Retina (tissue), 1 donor: Measurements from ENCODE around the gene HIP1.
A peak's percentile ranks its signal among the peaks of the same experiment; 100 is the strongest.

Experiments
- DNase-seq: peaks from one replicate; pipeline ENCODE4 v3.0.0-alpha.2; 2016

The HIP1 gene

DNA sequence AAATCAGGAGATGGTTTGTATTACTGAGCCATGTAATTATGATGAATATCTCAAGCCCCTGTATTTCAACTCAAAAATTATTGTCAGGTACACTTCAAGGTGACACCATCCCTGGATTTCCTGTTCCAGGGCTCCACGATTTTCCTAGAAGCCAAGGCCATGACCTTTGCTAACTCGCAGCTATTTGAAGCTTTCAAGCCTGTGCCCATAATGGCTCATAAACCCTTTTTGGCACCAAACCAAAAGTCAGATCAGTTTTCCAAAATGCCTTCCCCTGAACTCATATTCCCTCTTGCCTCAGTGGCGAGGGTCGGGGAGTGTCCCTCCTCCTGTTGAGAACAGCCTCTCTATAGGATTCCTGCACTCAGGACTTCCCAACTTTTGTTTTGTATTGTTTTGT, 70.8 kb downstream of the HIP1 start:
- DNase-seq = no peak

- no peak for DNase-seq
Measured at GRCh38 chr7:75663302-75663907, 75.3 kb downstream of the HIP1 start.

DNA sequence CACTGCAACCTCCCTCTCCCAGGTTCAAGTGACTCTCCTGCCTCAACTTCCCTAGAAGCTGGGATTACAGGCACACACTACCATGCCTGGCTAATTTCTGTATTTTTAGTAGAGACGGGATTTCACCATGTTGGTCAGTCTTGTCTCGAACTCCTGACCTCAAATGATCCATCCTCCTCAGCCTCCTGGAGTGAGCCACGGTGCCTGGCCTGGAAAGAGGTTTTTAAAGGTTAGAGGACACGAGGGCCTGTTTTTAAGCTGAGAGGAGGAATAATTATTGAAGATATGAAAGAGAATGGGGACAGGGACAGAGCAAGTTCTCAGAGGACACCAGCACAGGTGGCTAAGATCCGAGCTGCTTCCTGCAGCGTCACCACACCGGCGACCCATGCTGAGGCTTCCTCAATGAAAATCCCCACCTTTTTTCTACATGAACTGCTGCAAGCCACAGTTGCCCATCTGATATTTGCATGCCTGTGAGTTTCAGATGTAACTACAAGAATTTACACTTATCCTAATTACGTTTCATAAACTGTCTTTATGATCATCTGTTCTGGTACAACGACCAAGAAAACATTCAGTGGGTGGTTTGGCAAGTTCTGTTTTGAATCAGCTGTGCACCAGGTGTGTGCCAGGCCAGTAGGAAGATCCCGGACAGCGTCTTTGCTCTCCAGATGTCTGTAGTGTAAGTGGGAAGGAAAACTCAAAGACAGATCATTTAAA, 76.0 kb downstream of the HIP1 start:
- DNase-seq = no peak

DNA sequence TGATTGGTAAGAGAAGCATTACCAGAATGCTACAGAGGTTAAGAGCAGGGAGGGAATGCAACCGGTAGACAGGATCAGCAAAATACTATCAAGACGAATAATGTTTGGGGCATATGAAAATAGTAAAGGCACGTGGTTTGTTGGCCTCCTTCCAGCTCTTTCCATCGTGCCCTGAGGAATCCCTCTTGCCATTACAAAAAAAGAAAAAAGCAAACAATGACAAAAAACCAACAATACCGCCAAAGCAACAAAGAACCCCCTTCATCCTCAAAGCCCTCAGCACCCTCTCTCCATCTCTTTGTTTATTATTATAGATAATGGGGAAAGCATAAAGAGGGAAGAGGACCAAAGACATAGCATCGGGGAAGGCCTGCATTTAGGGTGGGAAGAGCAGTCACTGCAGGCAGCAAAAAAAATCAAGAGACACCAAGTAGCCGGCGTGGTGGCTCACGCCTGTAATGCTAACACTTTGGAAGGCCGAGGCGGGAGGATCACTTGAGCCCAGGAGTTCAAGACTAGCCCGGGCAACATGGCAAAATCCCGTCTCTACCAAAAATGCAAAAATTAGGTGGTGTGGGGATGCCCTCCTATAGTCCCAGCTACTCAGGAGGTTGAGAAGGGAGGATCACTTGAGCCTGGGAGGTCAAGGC, 78.0 kb downstream of the HIP1 start:
- no peak for DNase-seq

DNA sequence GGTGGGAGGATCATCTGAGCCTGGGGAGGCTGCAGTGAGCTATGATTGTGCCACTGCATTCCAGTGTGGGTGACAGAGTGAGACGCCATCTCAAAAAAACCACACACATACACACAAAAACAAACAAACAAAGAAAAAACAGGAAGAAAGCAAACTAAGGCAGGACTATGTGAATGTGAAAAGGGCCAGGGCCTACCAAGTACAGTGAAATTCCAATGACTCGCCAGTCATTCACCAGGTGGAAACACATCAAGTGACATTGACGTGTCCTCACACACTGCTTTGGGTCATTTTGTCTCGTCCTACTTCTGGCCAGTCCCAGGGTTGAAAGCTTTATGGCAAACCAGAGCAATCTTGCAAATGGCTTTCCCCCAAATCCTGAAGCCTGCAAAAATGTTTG, 79.9 kb downstream of the HIP1 start:
- no peak for DNase-seq

DNA sequence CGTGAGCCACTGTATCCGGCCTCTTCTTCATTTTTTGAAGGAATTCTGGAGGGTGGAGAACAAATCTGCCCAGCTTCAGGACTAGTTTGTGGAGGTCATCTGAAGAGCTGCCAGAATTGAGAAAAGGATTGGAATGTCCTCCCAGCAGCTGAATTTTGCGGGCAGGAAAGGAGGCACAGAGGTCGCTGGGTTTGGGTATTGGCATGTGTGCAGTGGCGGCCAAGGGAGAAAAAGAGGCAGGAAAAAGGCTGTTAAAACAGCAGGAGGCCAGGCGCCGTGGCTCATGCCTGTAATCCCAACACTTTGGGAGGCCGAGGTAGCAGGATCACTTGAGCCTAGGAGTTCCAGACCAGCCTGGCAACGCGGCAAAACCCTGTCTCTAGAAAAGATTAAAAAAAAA, 80.4 kb downstream of the HIP1 start:
- DNase-seq = no peak

GRCh38 chr7:75657866-75658265, 80.9 kb downstream of the HIP1 start:
- DNase-seq = no peak

GRCh38 chr7:75656740-75657139, 82.0 kb downstream of the HIP1 start:
- no peak for DNase-seq

GRCh38 chr7:75655536-75655935, 83.2 kb downstream of the HIP1 start:
- DNase-seq = no peak

DNA sequence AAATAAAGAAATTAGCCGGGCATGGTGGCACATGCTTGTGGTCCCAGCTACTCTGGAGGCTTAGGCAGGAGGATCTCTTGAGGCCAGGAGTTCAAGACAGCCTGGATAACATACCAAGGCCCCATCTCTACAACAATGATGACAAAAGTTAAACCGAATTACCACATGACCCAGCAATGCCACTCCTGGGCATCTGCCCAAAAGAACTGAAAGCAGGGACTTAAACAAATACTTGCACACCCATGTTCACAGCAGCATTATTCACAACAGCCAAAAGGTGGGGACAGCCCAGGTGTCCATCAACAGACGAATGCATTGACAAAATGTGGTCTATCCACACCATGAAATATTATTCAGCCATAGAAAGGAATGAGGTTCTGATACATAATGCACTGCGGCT, 83.9 kb downstream of the HIP1 start:
- no peak for DNase-seq

GRCh38 chr7:75653651-75654050, 85.1 kb downstream of the HIP1 start:
- no peak for DNase-seq

DNA sequence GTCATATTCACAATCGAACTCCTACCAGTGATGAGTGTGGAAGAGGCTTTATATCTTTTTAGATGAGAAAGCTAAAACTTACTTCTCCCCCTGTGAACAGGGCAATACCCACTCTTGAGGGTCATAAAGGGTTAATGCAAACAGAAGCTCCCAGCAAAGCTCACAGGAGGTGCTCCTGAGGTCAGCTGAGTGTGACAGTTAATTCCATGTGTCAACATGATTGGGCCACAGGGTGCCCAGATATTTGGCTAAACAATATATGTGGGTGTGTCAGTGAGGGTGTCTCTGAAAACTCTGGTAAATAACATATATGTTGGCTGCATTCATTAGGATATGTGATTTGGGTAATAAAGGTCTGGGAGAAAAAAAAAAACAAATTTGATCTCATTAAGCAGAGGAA, 86.0 kb downstream of the HIP1 start:
- no peak for DNase-seq

DNA sequence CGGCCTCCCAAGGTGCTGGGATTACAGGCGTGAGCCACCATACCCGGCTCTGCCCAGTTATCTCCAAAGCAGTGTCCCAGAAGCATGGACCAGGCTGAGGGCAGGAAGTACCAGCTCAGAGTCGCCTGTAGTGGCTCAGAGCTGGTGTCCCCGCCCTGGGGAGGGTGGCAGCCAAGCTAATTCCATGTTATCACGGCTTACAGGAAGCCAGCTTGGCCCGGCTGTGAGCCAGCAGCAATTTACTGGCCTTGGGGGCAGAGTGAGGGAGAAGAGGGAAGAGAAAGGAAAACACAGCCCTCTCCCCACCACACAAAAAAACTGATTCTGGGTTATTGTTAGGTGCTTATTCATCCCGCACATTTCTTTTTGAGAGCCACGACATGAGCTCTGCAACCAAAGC, 88.1 kb downstream of the HIP1 start:
- DNase-seq = no peak

- DNase-seq = peak; percentile 19
Measured at GRCh38 chr7:75650062-75650461, 88.7 kb downstream of the HIP1 start.

DNA sequence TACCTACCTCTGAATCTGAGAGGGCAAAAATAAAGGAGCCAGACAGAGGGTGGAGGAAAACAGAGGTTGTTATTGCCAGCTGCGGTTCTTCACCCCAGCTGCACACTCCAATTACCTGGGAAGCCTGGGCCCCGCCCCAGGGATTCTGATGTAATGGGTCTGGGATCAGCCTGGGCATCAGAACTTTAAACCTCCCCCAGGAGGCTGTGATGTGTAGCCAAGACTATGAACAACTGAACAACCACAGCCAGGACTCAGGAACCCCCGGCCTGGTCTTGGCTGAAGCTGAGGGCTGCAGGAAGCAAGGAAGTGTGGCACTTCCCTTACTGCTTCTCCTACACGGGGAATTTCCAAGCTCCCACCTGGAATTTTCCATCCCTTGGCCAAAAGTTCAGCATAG, 89.3 kb downstream of the HIP1 start:
- DNase-seq = no peak

DNA sequence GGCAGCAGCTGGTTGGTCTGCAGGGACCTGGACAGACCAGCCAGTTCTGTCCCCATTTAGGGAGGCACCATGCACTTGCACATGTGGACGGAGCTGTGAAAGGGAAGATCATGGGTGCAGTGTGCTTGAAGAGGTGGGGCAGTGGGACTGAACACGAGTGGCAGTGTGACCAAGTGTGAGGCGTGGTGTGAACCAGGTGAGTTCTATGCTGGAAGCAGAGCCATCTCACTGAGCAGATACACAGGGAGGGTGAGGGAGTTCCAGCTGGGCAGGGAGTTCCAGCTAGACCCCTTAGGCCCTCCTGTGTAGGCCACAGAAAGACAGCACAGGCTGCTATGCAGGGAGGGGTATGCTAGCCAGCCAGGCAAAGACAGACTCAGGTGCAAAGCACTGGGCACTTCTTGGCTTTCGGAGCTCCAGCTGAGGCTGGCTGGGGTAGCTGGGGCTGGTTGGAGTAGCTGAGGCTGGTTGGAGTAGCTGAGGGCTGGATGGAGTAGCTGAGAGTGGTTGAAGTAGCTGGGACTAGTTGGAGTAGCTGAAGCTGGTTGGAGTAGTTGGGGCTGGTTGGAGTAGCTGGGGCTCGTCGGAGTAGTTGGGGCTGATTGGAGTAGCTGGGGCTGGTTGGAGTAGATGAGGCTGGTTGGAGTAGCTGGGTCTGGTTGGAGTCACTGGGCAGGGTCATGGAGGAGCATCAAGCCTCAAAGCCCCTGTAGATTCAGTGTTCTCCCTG, 90.9 kb downstream of the HIP1 start:
- DNase-seq = no peak

GRCh38 chr7:75646571-75647102, 92.1 kb downstream of the HIP1 start:
- peak; percentile 29 for DNase-seq

- DNase-seq = no peak
Measured at GRCh38 chr7:75645570-75645969, 93.2 kb downstream of the HIP1 start.

GRCh38 chr7:75644589-75644988, 94.2 kb downstream of the HIP1 start:
- no peak for DNase-seq

- peak; percentile 49 for DNase-seq
Measured at GRCh38 chr7:75642810-75643486, 95.8 kb downstream of the HIP1 start.

- DNase-seq = no peak
Measured at GRCh38 chr7:75640201-75640600, 98.5 kb downstream of the HIP1 start.

GRCh38 chr7:75639886-75640190, 98.9 kb downstream of the HIP1 start:
- no peak for DNase-seq
